ENCODE measurements around the gene COL10A1.
"Not testable (repeated sequence)": the region's sequence is repeated elsewhere in the genome, so short reads cannot be mapped to it uniquely, and the experiment has no call there.

GRCh38 chr6:116096048-116096759 lies 29.7 kb downstream of the COL10A1 start:
- not testable (repeated sequence) for TF ChIP-seq POLR2AphosphoS5 (IDR thresholded peaks at IDR 0.05; ENCODE audit: low read depth); CTCF (IDR thresholded peaks at IDR 0.05; ENCODE audit: insufficient read depth, low read length); REST (IDR thresholded peaks at IDR 0.05; ENCODE audit: insufficient replicate concordance, low read depth); SPI1 (IDR thresholded peaks at IDR 0.05; ENCODE audit: borderline replicate concordance, low read depth); GABPA (IDR thresholded peaks at IDR 0.05; ENCODE audit: low read depth)
